Spleen (tissue), 11 donors: ENCODE data around the gene DOCK11. TPM values are rescaled to one million over a fixed set of nuclear protein-coding genes. Genes with fewer than 3 reads are reported as not detected.
A peak's percentile ranks its signal among the peaks of the same experiment; 100 is the strongest.

ENCODE experiments used
- DNase-seq: peaks from one replicate; pipeline ENCODE4 v3.0.0-alpha.2; 2020
- H3K27ac ChIP-seq, 8 donors: fragments of 200-600 bp; sonication (generic) in 7 of 8; 1 replicate in 4 of 8; 2 replicates in 4 of 8; pipeline versions ENCODE4 v1.5.0 to v1.8.0; 2016 to 2021; ENCODE audit warnings: inconsistent platforms in 4 of 8, mild to moderate bottlenecking in 4 of 8, moderate library complexity in 1 of 8
- H3K27me3 ChIP-seq, 7 donors: fragments of 200-600 bp; sonication (generic) in 6 of 7; replicated peaks in 1 of 7; 1 replicate in 4 of 7; 2 replicates in 3 of 7; pipeline versions ENCODE4 v1.5.0 to v1.8.0; 2016 to 2021; ENCODE audit warnings: inconsistent platforms in 3 of 7, mild to moderate bottlenecking in 1 of 7
- H3K36me3 ChIP-seq, 6 donors: fragments of 200-600 bp; sonication (generic) in 5 of 6; 1 replicate in 4 of 6; 2 replicates in 2 of 6; pipeline versions ENCODE4 v1.5.0 to v1.8.0; 2016 to 2021; ENCODE audit warnings: inconsistent platforms in 2 of 6
- H3K4me1 ChIP-seq, 6 donors: fragments of 200-600 bp; sonication (generic) in 5 of 6; 1 replicate in 3 of 6; 2 replicates in 3 of 6; pipeline versions ENCODE4 v1.5.0 to v1.8.0; 2016 to 2021; ENCODE audit warnings: inconsistent platforms in 3 of 6
- H3K4me3 ChIP-seq, 8 donors: fragments of 200-600 bp; sonication (generic) in 7 of 8; 1 replicate in 4 of 8; 2 replicates in 4 of 8; pipeline versions ENCODE4 v1.5.0 to v1.8.0; 2016 to 2021; ENCODE audit warnings: inconsistent platforms in 4 of 8, mild to moderate bottlenecking in 4 of 8, moderate library complexity in 2 of 8
- H3K9me3 ChIP-seq, 8 donors: fragments of 200-600 bp; sonication (generic) in 7 of 8; 1 replicate in 4 of 8; 2 replicates in 4 of 8; pipeline versions ENCODE4 v1.5.0 to v1.8.0; 2016 to 2021; ENCODE audit warnings: inconsistent platforms in 4 of 8
- POLR2A ChIP-seq, 3 donors: fragments of 450-650 bp; IDR thresholded peaks; one replicate each; pipeline ENCODE4 v1.5.1; 2017; ENCODE audit warnings: antibody characterized with exemption in 3 of 3, mild to moderate bottlenecking in 1 of 3
- POLR2AphosphoS5 ChIP-seq, 3 donors: sonication (generic); formaldehyde crosslinking; IDR thresholded peaks; one replicate each; pipeline ENCODE4 v1.5.1; 2017; ENCODE audit warnings: antibody characterized with exemption in 3 of 3
- WGBS, 5 donors: extraction: QIAGEN DNeasy Blood & Tissue Kit in 3 of 5; methylation state at CpG; one replicate each; pipeline versions ENCODE4 v1.1.5 to v1.1.7; 2013 to 2018; 5-methylcytosine and 5-hydroxymethylcytosine counted together
- intact Hi-C: fragments of 100-400 bp; cut with DNase I; formaldehyde crosslinking; loops from one replicate; pipeline ENCODE4 v1.15.0; 2023; ENCODE audit warnings: low total_unique reads
- polyA plus RNA-seq, 3 donors: library from polyadenylated mRNA; stranded (reverse); fragments of 200-250 nt; gene quantifications; one replicate each; pipeline ENCODE4 v1.2.1, GENCODE V29; 2013
- total RNA-seq, 7 donors: library from RNA; depleted of rRNA in 3 of 7; stranded (reverse); fragments of >200 nt in 3 of 7; fragmentation: NEBNext Ultra II Directional in 4 of 7; extraction: Animal tissue kit (Norgen Biotek cat#: 25700) in 4 of 7; gene quantifications; one replicate each; pipeline versions ENCODE4 v1.1.0 to v1.2.1, GENCODE V29; 2016 to 2021
- TF ChIP-seq, protein P1 (sequence below), 11 experiments: fragments of 200-600 bp in 7 of 11; fragments of 450-650 bp in 4 of 11; sonication (generic) in 4 of 11; IDR thresholded peaks in 8 of 11; conservative IDR thresholded peaks in 3 of 11; 1 replicate in 7 of 11; 2 replicates in 4 of 11; pipeline versions ENCODE4 v1.4.0 to v1.8.0; 2016 to 2021; ENCODE audit warnings: antibody characterized with exemption in 11 of 11, inconsistent platforms in 4 of 11, mild to moderate bottlenecking in 1 of 11
- donor health status: healthy with polysubstance abuse.
- donor health status: DM: no; HTN: no; CAD: no; lungs with moderate emphysema.
- donor health status: DM: no; HTN: no; CAD: no.
- donor health status: Bipolar disorder and iron deficiency.
- donor health status: healthy.
- donor health status: DM: no; HTN: no; CAD: no.
- donor health status: DM: yes; HTN: yes; CAD: no.

DOCK11 gene
- total and polyA plus RNA-seq, 10 donors = 32.8 to 68.9 (median 56.0) TPM

DNA sequence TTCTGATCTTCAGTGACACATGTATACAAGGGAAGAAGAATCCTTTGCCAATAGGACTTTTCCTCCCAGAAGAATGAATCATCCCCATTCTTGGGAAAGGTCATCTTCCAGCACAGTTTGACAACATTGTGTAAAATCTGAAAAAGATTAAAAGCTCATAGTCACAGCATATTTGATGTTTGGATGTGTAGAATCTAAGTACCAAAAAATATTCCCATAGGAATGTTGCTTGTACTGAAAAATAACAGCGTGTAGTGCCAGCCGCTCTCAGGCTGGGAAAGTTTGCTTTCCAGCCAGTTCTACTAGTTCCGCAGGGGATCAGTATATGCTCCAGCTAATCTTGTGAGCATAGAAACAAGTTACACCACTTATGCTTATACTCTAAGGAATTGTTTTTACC lies 157.1 kb downstream of the DOCK11 start:
- Histone ChIP-seq H3K9me3 (no peaks in the 10 kb centered on the region), H3K27ac (no peak overlapping the region), H3K4me1 (no peaks in the 10 kb centered on the region), H3K4me3 (no peak overlapping the region), H3K27me3 (no peaks in the 10 kb centered on the region), H3K36me3 (peaks cover 0 to 90% (median 9%) of the 10 kb centered on the region in 6 donors)
- WGBS, 5 donors = 77 to 97% (median 92%) methylated on average over 3 of the region's 3 CpGs
- DNase-seq = no peak
- intact Hi-C loops = no loop called here
- TF ChIP-seq POLR2A (IDR thresholded peaks at IDR 0.05) (no peak), POLR2AphosphoS5 (IDR thresholded peaks at IDR 0.05) (no peak)
- TF ChIP-seq, protein P1, sequence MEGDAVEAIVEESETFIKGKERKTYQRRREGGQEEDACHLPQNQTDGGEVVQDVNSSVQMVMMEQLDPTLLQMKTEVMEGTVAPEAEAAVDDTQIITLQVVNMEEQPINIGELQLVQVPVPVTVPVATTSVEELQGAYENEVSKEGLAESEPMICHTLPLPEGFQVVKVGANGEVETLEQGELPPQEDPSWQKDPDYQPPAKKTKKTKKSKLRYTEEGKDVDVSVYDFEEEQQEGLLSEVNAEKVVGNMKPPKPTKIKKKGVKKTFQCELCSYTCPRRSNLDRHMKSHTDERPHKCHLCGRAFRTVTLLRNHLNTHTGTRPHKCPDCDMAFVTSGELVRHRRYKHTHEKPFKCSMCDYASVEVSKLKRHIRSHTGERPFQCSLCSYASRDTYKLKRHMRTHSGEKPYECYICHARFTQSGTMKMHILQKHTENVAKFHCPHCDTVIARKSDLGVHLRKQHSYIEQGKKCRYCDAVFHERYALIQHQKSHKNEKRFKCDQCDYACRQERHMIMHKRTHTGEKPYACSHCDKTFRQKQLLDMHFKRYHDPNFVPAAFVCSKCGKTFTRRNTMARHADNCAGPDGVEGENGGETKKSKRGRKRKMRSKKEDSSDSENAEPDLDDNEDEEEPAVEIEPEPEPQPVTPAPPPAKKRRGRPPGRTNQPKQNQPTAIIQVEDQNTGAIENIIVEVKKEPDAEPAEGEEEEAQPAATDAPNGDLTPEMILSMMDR (IDR thresholded peaks at IDR 0.05 in 8 of 11, conservative IDR thresholded peaks at IDR 0.05 in 3 of 11) = no peak

DNA sequence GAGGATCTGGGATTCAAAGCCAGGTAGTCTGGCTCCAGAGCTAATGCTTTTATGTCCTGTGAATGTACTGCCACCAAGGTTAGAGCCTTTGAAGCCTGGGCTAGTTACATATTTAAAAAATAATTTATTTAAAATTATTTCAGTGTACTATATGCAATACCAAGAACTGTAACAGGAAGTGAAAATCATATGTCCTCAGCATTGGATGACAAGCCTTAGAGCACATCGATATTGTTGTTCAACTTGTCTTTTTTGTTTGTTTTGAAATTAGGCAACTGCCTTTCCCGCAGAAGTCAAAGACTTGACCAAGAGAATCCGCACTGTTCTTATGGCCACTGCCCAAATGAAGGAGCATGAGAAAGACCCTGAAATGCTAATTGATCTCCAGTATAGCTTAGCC lies 158.7 kb downstream of the DOCK11 start:
- TF ChIP-seq, protein P1 (IDR thresholded peaks at IDR 0.05 in 8 of 11, conservative IDR thresholded peaks at IDR 0.05 in 3 of 11) = no peak
- no peak for TF ChIP-seq POLR2AphosphoS5 (IDR thresholded peaks at IDR 0.05)
- no peak for TF ChIP-seq POLR2A (IDR thresholded peaks at IDR 0.05)
- intact Hi-C loops = no loop called here
- 69 to 82% (median 77%) methylated on average over 3 of the region's 3 CpGs for WGBS, 5 donors

DNA sequence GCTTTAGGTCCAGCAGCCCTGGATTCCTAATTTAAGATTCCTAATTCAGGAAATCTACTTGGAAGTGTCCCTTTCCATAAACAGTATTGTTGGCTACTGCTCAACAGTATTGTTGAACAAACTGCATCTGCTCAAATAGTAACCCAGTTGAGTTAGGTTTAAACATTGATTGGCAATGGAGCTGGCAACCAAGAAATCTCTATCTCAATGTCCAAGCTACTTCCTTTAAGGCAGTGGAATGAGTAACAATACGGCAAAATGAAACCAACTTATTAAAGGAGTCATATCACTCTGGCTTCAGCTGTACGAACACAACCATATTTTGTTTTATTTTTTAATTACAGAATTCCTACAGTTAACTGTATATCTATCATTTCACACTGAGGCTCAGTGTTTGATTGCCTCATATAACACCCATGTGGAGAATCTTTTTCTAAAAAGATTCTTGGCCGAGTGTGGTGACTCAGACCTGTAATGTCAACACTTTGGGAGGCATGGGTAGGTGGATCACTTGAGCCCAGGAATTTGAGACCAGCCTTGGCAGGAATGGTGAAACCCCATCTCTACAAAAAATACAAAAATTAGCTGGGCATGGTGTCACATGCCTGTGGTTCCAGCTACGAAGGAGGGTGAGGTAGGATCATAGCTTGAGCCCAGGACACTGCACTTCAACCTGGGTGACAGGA lies 160.1 kb downstream of the DOCK11 start:
- TF ChIP-seq POLR2A (IDR thresholded peaks at IDR 0.05) (no peak), POLR2AphosphoS5 (IDR thresholded peaks at IDR 0.05) (no peak)
- TF ChIP-seq, protein P1 (IDR thresholded peaks at IDR 0.05 in 8 of 11, conservative IDR thresholded peaks at IDR 0.05 in 3 of 11) = no peak
- Histone ChIP-seq H3K36me3 (peaks cover 0 to 98% (median 8%) of the 10 kb centered on the region in 6 donors), H3K27me3 (no peaks in the 10 kb centered on the region), H3K4me1 (no peaks in the 10 kb centered on the region), H3K9me3 (no peaks in the 10 kb centered on the region), H3K27ac (no peak overlapping the region), H3K4me3 (no peak overlapping the region)
- no peak for DNase-seq
- intact Hi-C loops = no loop called here
- 86 to 94% (median 89%) methylated on average over 4 of the region's 4 CpGs for WGBS, 5 donors

More for the DNA sequence above, 158.7 kb downstream of the DOCK11 start:
- H3K36me3 ChIP-seq = peaks cover 0 to 98% (median 8%) of the 10 kb centered on the region in 6 donors
- no peaks in the 10 kb centered on the region for H3K9me3 ChIP-seq
- H3K4me1 ChIP-seq = no peaks in the 10 kb centered on the region
- no peak overlapping the region for H3K4me3 ChIP-seq
- peak overlapping the region in 2 of 8 donors; percentile 3 to 37 for H3K27ac ChIP-seq
- H3K27me3 ChIP-seq = no peaks in the 10 kb centered on the region
- DNase-seq = no peak

DNA sequence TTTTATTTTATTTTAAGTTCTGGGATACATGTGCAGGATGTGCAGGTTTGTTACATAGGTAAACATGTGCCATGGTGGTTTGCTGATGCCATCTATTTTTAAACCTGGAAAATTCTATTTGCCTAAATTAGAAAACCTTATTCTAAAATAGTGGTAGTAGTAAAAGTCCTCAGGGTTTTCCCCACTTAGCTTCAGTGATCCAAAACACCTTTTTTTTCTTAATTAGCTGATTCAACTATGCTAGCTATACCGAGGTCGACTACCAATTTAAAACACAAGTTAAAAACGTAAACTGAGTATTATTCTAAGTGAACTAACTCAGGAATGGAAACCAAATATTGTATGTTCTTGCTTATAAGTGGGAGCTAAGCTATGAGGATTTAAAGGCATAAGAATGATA lies 161.8 kb downstream of the DOCK11 start:
- 64 to 83% (median 73%) methylated on average over 3 of the region's 3 CpGs for WGBS, 5 donors
- Histone ChIP-seq H3K27ac (no peak overlapping the region), H3K36me3 (peaks cover 0 to 98% (median 6%) of the 10 kb centered on the region in 6 donors), H3K4me3 (no peak overlapping the region), H3K27me3 (no peaks in the 10 kb centered on the region), H3K4me1 (no peaks in the 10 kb centered on the region), H3K9me3 (no peaks in the 10 kb centered on the region)
- TF ChIP-seq, protein P1 (IDR thresholded peaks at IDR 0.05 in 8 of 11, conservative IDR thresholded peaks at IDR 0.05 in 3 of 11) = no peak
- TF ChIP-seq POLR2A (IDR thresholded peaks at IDR 0.05) = no peak
- TF ChIP-seq POLR2AphosphoS5 (IDR thresholded peaks at IDR 0.05) = no peak
- DNase-seq = no peak
- intact Hi-C loops = no loop called here
